Globus pallidus (tissue), 1 donor: Measurements from ENCODE around the gene CA5B.
A peak's percentile ranks its signal among the peaks of the same experiment; 100 is the strongest.
"Not testable (repeated sequence)": the region's sequence is repeated elsewhere in the genome, so short reads cannot be mapped to it uniquely, and the experiment has no call there.

Source experiments
- DNase-seq: peaks from one replicate; pipeline ENCODE4 v3.0.0-alpha.2; 2015; ENCODE audit warnings: low spot score

The CA5B gene

GRCh38 chrX:15814771-15815365 is 76.8 kb downstream of the CA5B start:
- no peak for DNase-seq

DNA sequence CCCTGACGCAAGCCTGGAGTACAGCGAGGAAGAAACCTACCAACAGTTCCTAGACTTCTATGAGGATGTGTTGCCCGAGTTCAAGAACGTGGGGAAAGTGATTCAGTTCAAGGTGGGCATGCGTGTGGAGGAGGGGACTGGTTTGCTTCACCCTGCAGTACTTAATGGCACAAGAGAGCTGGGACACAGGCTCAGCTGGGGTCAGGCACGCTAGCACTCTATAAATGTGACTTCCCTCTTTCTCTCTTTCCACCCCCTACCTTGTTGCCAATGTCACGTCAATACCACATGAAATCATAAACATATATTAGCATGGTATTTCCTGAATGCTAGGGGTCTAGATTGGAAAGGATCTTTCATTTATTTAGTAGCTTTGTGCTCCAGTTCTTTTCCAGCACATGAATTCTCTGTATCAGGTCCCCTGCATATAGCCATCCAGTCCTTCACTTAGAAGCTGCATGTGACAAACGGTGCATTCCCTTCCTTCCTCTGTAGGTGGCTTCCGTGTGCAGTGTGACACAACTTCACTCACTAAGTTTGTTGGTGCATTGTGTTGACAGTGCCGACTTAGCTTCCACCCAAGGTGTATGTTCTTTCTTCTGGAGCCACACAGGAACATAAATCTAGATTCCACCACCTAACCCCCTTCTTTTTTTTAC is 77.8 kb downstream of the CA5B start:
- DNase-seq = peak; percentile 14

GRCh38 chrX:15816438-15816809 is 78.4 kb downstream of the CA5B start:
- no peak for DNase-seq

DNA sequence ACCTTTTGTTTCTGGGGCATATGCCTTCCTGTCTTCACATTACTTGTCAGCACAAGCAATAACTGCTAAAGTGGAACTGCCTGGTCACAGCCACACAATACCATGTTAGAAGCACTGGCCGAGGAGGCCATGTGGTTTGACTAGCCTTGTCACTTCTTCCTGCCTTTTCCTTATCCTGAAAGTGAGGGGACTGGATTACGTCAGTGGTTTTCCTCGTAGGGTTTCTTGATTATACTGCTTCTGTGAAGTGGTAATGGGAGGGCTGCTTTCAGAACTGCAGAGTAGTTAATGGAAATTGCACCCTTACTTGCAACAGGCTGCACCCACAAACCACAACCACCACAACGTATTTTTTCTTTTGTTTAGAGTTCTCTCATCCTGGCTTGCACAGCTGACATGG is 78.8 kb downstream of the CA5B start:
- no peak for DNase-seq

- peak; percentile 11 for DNase-seq
Observed at GRCh38 chrX:15820106-15821073, 82.3 kb downstream of the CA5B start.

DNA sequence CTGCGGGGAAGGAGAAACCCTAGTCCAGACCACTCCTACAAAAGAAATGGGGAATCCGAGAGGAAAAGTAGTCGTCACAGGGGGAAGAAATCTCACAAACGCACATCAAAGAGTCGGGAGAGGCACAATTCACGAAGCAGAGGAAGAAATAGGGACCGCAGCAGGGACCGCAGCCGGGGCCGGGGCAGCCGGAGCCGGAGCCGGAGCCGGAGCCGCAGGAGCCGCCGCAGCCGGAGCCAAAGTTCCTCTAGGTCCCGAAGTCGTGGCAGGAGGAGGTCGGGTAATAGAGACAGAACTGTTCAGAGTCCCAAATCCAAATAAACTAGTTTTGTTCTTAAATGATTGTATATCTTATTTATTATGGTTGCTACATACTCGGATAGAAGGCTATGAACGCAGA is 84.9 kb downstream of the CA5B start:
- no peak for DNase-seq

- DNase-seq = no peak
Observed at GRCh38 chrX:15825936-15826335, 87.9 kb downstream of the CA5B start.

DNA sequence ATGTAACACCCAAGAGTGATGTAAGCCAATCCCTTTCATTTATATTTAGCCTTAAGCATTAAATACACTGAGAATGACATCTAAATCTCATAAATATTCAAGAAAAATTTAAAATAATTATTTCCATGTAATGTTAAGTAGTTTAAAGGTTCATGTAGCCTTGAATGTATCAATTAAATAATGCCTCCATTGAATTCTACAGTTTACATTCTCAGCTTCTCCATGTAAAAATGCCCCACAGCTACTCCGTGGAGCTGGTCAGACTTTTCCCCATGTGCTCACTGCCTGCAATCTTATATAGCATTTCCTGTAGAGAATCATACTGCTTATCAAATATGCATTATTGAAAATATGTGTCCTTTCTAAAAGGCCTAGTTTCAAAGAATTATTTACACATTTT is 91.1 kb downstream of the CA5B start:
- no peak for DNase-seq

- not testable (repeated sequence) for DNase-seq
Observed at GRCh38 chrX:15831347-15831746, 93.3 kb downstream of the CA5B start.

- DNase-seq = no peak
Observed at GRCh38 chrX:15834053-15834452, 96.0 kb downstream of the CA5B start.

DNA sequence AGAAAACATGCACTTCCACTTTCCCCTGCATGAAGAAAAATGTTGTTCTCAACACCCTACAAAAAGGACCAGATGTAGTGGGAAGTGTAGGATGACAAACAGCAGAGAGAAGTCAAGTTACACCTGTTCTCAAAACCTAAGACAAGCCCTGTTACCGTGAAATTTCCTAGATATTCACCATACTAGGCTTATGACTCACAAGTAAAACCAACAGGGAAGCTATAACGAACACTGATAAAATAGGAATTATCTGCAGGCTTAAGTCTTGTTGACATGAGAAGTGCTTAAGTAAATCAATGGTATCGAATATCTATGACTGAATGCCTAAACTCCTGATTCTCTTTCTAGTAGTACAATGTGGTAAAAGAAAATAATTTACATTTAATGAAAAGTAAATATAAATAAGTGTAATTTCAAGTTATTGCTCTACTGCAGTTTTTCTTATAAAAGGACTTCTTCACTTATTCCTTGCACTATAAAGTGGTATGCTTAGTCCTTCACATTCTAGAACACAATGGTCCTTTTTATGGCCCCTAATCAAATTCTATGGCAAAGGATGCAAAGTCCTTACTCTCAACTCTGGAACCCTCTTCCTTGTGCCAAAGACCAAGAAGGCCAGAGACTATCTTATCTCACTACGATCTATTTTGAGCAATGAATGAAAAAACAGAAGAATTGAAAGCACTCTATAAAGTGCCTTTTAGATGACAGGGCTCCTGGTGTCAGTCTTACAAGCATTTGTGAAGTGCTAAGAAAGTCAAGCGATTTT is 96.9 kb downstream of the CA5B start:
- no peak for DNase-seq
